ENCODE measurements around the gene NLGN1.

- TF ChIP-seq CTCF (IDR thresholded peaks at IDR 0.05) = no peak
- no peak for TF ChIP-seq POLR2AphosphoS5 (IDR thresholded peaks at IDR 0.05)
- TF ChIP-seq POLR2A (IDR thresholded peaks at IDR 0.05) = no peak
Observed at GRCh38 chr3:173402656-173403055, 5.1 kb downstream of the NLGN1 start.
